ENCODE results near the gene CINP.
"Not testable (repeated sequence)": the region's sequence is repeated elsewhere in the genome, so short reads cannot be mapped to it uniquely, and the experiment has no call there.

Gene CINP

DNA sequence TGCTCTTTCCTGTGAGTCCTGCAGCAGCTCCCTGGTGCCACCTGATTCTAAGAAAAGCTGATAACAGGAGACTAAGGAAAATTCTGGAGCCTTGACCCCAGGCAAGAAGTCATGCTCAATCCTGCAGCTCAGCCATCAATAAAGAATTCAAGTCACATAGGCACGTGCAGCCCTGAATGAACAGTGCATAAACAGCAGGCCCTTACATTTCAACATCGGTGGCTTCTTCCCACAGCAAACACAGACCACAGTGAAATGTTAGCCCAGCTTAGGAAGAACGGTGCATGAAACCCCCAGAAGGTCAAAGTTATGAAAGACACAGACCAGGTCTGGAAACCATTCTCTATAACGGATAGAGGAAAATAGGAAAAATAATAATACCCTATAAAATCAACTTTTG lies 10.5 kb downstream of the CINP start:
- DNase-seq: no peak

- DNase-seq: not testable (repeated sequence)
These were observed 11.1 kb downstream of the CINP start for GRCh38 chr14:102351593-102351992.

- DNase-seq: no peak
These were observed 11.7 kb downstream of the CINP start for GRCh38 chr14:102351023-102351422.

DNA sequence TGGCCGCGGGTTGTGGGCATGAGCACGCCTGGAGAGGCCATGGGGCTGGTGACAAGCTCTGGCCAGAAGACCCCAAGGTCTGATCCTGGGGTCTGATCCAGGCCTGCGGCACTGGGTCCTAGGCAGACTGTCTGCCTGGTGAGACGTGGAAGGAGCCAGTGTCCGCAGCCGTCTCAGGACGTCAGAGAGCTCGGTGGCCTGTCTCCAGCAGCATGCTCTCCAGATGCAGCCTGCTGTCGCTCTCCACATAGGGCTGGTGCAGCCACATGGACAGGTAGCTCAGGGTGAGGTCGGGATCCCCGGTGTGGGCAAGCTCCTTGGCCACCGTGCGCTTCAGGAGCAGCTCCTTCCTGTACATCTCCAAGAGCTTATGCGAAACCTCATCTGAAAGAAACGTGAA lies 14.3 kb downstream of the CINP start:
- DNase-seq: no peak

DNA sequence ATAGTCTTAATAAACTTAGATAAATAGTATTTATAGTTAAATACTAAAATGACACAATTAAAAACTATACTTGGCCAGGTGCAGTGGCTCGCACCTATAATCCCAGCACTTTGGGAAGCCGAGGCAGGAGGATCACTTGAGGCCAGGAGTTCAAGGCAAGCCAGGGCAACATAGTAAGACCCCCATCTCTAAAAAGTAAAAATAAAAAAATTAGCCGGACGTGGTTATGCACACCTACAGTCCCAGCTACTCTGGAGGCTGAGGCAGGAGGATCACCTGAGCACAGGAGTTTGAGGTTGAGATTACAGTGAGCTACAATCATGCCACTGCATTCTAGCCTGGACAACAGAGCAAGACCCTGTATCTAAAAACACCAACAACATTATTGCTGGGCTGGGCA lies 16.0 kb downstream of the CINP start:
- DNase-seq: no peak

DNA sequence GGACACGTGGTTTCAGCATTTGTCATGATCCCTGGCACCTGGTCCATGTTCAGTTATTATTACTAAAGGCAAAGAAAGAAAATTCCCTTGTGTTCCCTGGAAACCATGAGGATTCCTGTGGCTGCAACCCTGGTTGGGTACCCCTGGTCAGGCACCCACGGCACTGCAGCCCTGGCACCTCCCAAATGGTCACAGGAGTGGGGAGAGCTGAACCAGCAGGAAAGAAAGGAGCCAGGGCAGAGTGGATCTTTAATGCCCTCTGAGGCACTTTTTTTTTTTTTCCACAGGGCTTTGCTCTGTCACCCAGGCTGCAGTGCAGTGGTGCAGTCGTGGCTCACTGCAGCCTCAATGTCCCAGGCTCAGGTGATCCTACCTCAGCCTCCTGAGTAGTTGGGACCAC lies 17.5 kb downstream of the CINP start:
- no peak for DNase-seq

GRCh38 chr14:102344485-102344884 lies 18.2 kb downstream of the CINP start:
- DNase-seq: no peak

GRCh38 chr14:102344084-102344483 lies 18.6 kb downstream of the CINP start:
- DNase-seq: no peak

- DNase-seq: no peak
These were observed 20.5 kb downstream of the CINP start for GRCh38 chr14:102342238-102342637.

- no peak for DNase-seq
These were observed 21.1 kb downstream of the CINP start for GRCh38 chr14:102341566-102341965.

- no peak for DNase-seq
These were observed 24.0 kb downstream of the CINP start for GRCh38 chr14:102338724-102339123.

DNA sequence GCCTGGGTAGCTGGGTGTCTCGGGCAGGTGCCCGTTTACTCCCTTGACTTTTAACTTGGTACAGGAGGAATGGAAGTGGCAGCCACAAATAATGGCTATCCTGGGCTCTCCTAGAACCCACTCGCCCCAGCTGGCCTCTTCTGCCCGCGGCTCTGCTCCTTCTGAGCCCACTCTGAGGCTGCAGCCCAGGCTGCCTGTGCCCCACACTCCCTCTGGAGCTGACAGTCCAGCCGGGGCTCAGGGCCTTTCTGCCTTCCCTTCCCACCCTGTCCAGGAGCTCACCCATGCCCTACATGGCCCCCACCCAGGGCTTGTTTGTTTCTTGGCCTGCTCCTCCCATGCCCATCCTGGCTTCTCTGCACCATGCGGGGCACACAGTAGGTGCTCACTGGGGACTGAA lies 27.5 kb downstream of the CINP start:
- no peak for DNase-seq

DNA sequence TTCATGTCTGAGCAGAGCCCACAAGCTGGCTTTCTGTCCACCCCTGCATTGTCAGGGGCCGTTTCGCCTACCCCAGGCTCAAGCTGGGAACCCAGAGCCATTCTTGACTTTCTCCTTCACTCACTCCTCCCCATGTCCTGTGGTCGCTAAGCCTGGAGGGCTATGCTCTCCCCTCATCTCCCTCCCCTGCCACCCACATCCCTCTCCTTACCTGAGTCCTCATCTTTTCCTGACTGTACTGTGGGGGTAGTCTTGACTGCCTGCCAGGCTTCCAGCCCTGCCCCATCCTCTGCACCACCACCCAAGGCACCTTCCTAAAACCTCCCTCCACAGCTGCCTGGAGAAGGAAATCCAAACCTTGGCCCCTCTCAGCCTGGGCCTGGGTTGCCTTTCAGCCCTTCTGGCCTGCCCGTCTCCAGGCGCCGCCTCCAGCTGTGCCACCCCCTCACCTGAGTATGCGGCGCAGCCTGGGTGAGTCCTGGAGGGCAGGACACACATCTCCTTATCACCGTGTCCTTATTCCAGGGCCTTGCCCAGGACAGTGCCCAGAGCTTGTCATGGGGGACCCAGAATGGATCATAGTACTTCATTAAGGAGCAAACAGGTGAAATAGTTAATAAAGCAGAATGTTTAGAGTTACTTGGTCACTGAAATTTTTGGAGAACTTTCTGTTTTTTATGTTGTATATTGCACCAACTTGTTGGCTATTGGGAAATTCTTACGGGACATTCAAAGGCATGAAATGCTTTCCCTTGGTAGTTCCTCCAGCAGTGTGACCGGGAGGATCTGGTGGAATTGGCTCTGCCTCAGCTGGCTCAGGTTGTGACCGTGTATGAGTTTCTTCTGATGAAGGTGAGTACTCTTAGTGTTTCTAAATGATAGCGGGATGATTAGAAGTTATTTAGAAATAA lies 28.6 kb downstream of the CINP start:
- DNase-seq: no peak

GRCh38 chr14:102333390-102333789 lies 29.3 kb downstream of the CINP start:
- DNase-seq: no peak

DNA sequence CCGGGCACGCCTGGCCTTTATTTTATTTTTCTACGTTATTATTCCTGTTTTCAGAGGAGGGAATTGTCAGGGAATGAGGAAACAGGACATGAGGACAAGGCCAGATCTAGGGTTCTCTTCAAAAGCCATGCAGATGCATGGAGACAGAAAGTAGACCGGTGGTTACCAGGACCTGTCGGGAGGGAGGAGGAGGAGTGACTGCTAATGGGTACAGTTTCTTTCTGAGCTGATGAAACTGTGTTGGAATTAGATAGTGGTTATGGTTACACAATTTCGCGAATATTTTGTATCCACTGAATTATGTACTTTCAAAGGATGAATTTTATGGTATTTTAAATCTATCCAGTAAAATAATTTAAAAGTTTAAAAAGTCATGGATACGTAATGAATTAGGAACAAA lies 31.9 kb downstream of the CINP start:
- DNase-seq: no peak

- DNase-seq: not testable (repeated sequence)
These were observed 33.3 kb downstream of the CINP start for GRCh38 chr14:102329381-102329780.

- DNase-seq: no peak
These were observed 36.1 kb downstream of the CINP start for GRCh38 chr14:102326583-102326982.

DNA sequence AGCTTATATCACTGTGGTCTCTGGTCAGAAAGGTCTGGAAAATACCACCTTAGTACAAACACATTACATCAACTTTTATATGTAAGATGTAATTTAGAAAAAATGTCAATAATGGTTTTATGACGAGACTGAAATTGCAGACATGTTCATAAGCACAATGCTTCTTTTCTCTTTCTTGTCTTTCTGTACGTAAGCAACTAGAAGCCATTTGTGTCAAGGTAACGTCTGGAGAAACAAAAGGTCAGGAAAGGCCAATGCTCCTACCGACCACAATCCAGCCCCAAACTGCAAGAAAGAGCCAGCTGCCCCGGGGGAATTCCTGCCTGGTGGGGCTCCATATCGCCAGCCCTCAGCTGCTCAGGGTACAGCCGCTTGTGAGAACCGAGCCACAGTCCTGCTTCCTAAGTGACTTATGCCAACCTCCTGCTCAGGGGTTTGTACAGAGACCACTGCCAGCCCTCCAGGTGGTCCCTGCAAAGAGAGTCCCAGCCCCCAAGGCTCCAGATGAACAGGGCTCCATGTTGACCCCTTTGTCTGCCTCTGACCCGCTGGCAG lies 36.8 kb downstream of the CINP start:
- no peak for DNase-seq

GRCh38 chr14:102323102-102323501 lies 39.6 kb downstream of the CINP start:
- peak; percentile 65 for DNase-seq

GRCh38 chr14:102321456-102322422 lies 41.0 kb downstream of the CINP start:
- DNase-seq: no peak

DNA sequence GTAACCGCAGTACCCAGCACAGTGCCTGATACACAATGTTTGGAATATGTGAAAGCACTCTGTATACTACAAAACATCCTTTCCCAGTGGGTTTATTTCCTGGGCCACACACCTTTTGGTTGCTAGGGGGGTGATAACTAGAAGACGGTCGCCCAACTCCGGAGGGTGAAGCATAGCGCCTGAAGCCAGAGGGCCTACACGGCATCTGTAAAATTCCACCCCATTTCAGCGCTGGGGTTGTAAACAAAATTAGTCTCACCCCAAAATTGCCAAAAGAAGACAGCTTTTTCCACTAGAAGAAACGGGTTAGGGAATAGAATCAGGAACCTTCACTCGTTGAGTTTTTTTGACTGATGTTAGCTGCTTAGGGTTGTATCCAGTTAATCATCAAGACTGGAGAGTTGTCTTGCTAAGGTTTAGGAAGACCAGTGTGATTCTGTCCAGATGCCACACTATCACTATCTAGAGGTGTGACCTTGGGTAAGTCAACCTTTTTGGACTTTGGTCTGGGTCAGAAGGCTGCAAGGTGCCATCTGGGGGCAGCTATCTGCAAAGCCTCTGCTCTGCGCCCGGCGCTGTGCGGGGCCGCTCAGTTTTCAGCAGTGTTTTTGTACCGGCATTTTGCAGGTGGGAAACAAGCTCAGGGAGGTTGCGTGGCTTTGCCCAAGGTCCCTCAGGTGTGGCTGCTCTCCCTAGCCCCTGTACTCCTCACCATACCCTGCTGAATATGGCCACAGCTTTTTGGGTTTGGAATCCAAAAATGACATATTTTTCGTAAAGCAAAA lies 41.8 kb downstream of the CINP start:
- DNase-seq: no peak

GRCh38 chr14:102320033-102320660 lies 42.5 kb downstream of the CINP start:
- peak; percentile 68 for DNase-seq

Measured in femur (tissue), 1 donor.